ENCODE results near the gene USF2. TPM values are rescaled to one million over a fixed set of nuclear protein-coding genes. Genes with fewer than 3 reads are reported as not detected.

Gene USF2
- total RNA-seq, 1 donor from 2014 or later = 174 TPM

DNA sequence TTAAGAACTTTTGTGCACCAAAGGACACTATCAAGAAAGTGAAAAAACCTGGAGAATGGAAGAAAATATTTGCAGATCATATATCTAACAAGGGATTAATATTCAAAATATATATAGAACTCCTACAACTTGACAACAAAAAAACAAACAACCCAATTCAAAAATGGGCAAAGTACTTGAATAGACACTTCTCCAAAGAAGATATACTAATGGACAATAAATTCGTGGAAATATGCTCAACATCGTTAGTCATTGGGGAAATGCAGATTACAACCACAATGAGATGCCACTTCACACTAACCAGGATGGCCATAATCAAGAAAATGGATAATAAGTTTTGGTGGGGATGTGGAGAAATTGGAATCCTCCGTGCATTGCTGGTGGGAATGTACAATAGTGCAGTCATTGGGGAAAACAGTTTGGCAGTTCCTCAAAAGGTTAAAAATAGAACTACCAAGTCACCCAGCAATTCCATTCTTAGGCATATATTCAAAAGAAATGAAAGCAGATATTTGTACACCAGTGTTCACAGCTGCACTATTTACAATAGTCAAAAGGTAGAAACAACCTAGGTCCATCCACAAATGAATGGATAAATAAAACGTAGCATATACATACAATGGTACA is 22.2 kb upstream of the USF2 start:
- DNase-seq (ENCODE audit: low spot score) = no peak

DNA sequence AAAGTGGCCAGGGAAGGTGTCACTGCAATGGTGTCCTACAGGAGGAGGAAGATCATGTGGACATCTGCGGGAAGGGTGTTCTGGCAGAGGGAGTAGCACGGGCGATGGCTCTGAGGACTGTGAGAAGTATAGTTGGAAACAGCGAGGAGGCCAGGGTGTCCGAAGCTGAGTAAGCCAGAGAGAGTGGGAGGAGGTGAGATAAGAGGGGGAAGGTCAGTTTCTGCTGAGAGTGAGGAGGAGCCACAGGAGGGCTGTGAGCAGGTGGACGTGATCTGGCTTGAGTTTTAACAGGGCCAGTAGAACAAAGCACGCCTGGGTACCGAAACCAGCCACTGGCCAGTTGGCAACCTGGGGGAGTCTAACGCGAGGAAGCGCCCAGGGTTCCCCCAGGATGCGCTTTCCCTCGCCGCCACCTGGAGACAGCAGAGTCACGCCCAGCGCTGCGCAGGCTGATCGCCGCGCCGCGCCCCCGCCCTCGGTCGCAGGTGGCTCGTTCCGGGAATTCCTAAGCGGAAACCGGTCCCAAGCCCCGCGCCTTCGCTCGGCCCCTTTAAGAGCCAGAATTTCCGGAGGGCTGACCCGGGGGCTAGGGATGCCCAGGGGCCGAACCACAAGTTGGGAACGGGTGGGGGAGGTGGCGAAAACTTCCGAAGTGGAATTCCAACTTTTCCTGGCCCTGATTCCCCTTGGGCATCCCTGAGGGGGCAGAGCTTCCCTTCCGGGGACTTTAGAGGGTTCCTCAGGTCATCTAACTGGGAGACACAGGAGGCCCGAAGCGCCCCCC is 21.0 kb upstream of the USF2 start:
- DNase-seq (ENCODE audit: low spot score) = peak; percentile 87

DNA sequence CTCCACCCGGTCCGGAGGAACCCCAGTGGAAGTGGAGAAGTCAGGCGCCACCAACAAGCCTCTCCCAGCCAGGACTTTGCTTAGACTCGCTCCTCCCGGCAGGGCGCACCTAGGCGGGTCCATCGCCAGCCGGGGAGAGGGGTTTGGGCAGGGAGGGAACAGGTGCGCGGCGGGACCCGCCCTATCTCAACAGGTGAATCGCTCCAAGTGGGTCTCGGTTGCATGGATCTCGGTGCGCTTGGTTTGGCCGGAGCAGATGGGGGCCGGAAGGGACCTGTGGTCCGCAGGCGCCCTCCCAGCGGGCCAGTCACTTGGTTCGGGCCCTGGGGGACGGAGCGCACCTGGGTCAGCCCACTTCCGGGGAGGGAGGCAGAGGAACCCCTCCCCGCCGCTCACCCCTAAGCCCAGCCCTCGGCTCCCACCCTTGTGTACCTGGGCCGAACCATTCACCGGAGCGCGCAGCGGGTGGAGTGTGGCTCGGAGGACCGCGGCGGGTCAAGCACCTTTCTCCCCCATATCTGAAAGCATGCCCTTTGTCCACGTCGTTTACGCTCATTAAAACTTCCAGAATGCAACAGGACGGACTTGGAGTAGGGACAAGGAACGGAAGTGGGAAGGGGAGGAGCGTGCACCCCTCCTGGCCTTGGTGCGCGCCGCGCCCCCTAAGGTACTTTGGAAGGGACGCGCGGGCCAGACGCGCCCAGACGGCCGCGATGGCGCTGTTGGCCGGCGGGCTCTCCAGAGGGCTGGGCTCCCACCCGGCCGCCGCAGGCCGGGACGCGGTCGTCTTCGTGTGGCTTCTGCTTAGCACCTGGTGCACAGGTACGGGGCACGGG is 20.2 kb upstream of the USF2 start, which contains the start of gene LSR:
Gene LSR, plus strand, starts transcription at position 693 of the 836 bp plus-strand sequence. Its CDS starts 21 bp downstream, at position 714.
- DNase-seq (ENCODE audit: low spot score) = peak; percentile 88

DNA sequence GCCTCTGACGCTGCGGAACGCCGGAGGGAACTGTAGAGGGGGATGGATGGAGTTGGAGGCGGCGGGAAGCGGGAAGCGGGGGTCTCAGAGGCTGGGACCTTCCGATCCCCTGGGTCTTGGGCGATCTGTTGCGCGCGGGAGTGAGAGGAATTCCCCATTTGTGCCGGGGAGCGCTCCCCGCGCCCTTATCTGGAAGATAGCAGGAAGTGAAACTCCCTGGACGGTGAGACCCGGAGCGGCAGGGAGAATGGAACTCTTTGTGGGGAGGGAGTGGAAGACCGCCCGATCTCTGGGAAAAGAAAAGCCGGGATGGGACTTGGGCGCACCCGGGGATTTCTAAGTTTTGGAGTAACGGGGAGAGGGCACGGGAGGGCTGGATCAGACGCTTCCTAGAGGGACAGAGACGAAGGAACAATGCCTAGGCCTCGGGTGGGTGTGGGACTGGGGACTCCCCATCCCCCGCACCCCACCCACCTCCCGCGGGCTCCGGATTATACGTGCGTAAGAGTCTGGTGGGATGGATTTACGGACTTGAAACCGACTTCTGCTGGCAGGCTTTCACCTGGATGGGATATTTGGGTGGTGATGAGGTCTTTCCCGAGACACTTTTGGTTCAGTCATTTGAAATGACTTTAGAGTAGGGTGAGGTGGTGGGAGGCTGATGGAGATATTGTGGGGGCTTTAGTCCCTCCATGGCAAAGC is 19.5 kb upstream of the USF2 start:
- DNase-seq (ENCODE audit: low spot score) = no peak

DNA sequence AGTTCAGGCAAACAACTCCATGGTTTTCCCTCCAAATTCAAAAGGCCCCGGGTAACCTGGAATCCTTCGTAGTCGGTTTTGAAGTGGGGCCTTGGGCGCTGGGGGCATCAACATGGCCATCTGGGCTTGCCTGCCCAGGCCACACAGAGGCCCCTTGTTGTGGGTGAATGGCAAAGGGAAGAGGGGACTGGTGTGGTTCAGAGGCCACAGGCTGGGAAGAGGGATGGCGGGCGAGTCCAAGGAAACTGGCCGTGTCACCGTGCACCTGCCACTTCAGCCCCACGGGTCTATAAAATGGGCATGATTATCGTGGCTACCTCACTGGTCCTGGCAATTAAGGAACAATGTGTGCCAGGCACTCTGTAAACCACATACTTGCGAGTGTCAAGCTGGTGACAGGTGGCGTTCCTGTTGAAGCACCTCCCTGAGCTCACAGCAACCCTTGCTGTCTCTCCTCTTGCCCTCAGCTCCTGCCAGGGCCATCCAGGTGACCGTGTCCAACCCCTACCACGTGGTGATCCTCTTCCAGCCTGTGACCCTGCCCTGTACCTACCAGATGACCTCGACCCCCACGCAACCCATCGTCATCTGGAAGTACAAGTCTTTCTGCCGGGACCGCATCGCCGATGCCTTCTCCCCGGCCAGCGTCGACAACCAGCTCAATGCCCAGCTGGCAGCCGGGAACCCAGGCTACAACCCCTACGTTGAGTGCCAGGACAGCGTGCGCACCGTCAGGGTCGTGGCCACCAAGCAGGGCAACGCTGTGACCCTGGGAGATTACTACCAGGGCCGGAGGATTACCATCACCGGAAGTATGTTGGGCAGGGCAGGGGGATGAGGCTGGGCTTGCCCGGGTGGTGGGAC is 18.7 kb upstream of the USF2 start:
- DNase-seq (ENCODE audit: low spot score) = no peak

DNA sequence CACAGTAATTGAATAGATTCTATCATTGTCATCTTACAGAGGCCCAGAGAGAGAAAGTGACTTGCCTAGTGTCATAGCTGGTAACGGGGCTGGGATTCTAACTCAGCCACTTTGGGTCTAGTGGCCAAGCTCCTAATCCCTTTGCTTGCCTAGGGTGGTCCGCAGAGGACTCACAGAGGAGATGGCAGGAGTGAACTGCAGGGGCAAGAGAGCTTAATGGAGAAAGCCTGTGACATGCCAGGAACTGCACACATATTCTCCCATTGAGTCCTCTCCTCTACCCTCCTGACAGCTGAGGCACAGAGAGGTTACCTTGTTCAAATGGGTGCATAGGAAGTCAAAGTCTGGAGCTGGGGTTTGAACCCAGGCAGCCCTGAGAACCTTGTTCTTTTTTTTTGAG is 17.3 kb upstream of the USF2 start:
- DNase-seq (ENCODE audit: low spot score) = no peak

DNA sequence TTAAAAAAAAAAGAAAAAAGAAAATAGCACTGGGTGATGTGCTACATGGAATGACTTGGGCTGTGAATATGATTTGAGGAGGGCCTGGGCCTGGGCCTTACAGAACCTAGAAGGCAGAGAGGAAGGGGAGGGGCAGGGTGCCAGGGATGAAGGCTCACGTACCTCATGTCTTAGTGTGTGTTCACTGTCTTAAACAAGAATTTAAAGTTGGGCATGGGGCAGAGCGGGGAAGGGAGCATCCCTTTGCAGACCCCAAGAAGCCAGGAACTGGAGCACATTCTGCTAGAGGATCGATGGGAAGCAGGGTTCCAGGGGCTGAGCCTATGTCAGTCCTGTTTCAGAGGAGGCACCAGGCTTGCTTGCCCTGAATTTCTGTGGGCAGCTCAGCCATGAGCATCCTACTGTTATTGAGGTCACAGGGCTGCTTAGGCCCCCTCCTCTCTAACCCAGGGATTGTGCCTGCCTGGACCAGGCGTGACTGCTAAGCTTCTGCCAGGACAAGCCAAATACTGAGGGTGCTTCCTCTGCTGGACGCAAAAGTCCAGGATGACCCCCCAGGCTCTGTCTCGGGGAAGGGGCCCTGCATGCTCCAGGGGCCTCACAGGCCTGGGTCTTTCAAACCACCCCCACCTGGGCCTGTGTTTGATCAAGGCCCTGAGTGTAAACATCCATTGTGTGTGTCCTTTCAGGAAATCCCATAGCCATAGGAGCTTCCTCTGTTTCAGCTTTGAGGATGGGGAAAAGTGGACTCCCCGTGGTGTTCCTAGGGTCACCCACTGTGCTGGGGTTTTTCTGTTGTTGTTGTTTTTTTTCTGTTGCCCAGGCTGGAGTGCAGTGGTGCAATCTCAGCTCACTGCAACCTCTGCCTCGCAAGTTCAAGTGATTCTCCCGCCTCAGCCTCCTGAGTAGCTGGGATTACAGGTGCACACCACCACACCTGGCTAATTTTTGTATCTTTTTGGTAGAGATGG is 15.2 kb upstream of the USF2 start:
- DNase-seq (ENCODE audit: low spot score) = no peak

DNA sequence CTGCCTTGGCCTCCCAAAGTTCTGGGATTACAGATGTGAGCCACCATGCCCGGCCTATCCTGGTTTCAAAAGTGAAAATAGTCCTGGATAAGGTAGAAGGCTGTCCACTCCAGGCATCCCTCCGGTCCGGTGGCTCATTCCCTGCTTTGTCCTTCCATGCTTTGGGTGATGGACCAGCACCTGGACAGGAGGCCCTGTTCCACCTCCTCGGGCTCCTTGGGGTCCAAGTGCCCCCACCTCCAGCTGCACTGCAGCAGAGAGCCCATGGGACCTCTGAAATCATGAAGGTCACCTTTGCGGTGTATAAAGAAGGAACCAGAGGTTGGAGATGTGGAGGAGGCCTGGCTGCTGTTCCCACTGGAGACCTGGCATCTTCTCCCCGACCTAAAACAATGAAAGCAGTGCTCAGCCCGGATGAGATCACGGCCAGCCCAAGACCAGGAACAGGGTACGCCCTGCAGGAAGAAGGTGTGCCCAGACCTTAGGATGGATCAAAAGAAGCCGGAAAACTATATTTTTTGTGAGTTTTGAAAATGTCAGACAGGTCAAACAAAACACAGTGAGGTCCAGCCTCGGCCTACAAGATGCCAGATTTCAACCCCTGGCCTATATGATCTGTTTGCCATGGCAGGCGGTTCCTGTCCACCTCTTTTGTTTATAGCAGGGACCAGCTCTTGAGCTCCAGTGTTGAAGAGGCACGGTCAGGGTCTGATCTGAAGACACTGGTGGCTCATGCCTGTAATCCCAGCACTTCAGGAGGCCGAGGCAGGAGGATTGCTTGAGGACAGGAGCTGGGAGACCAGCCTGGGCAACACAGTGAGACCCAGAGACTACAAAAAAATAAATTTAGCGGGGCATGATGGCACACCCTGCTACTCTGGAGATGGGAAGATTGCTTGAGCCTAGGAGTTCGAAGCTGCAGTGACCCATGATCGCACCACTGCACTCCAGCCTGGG is 14.1 kb upstream of the USF2 start:
- no peak for DNase-seq (ENCODE audit: low spot score)

DNA sequence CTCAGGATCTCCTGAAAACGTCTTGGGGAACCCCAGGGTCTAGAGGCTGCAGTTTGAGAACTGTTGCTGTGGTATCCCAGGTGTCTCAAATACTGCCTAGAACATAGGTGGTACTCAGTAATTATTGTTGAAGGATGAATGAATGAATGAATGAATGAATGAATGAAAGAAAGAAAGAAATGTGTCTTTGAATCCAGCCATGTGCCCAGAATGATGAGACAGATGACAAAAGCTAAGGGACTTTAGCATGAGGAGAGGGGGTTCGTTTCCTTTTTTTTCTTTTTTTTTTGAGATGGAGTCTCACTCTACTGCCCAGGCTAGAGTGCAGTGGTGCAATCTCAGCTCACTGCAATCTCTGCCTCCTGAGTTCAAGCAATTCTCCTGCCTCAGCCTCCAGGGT is 12.2 kb upstream of the USF2 start:
- no peak for DNase-seq (ENCODE audit: low spot score)

DNA sequence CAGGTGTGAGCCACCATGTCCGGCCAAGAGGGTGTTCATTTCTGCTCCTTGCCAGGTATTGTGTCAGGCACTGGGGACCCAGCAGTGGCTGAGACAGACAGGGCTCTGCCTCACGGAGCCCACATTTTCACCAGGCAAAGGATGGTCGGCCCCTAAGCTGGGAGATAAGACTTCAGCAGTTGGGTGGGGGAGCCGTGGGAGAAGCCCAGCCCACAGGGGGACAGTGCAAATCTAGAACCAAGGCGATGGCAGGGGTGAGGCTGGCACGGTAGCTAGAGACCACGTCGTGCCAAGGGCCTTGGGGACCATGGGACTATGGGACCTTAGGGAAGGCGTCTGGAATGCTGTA is 11.7 kb upstream of the USF2 start:
- no peak for DNase-seq (ENCODE audit: low spot score)

DNA sequence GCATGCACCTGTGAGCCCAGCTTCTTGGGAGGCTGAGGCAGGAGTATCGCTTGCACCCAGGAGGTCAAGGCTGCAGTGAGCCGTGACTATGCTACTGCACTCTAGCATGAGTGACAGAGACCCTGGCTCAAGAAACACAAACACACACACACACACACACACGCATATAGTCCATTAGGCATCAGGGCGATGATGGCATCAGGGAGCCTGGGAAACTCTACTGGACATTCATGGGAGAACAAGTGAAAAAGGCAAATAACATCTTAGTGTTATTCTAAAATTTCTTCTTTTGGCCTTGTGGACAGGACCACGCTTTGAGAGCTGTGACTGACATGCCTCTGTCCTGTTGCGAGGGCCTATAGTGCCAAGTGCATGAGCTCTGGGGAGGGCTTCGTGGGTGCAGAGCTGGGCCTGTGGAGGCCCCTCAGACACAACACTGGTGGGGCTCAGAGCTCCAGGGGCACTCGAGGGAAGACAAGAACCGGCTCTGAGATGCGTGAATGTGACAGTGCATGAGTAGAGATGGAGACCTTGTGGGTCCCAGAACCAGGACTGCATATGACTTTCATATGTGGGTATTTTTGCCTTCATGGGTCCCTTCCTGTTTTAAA is 8.0 kb upstream of the USF2 start:
- no peak for DNase-seq (ENCODE audit: low spot score)

DNA sequence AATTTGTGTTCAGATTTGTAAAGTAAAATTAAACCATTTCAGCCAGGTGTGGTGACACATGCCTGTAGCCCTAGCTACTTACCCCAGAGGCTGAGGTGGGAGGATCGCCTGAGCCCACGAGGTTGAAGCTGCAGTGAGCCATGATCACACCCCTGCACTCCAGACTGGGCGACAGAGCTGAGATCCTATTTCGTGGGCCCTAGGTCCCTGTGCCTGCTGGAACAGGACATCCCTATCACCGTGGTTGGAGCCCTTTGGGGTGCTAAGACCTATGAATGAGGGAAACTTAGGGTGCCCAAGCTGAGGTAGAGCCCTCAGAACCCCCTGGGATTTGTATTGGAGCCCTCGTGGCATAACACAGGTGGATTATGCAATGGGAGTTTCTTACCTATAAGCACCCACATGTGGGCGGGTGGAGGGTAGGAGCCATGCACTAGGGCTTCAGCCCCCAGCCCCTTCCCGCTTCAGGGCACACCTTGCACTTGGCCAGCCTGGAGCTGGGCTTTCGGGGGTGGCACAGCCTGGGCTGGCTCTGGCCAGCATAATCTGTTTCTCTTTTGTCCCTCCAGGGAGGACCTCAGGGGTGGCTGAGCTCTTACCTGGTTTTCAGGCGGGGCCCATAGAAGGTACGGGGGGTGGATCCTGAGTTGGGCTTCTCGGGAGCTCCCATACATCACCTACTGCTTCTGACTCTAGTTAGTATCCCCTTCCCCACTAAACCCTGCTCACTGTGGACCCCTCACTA is 7.2 kb upstream of the USF2 start:
- DNase-seq (ENCODE audit: low spot score) = no peak

DNA sequence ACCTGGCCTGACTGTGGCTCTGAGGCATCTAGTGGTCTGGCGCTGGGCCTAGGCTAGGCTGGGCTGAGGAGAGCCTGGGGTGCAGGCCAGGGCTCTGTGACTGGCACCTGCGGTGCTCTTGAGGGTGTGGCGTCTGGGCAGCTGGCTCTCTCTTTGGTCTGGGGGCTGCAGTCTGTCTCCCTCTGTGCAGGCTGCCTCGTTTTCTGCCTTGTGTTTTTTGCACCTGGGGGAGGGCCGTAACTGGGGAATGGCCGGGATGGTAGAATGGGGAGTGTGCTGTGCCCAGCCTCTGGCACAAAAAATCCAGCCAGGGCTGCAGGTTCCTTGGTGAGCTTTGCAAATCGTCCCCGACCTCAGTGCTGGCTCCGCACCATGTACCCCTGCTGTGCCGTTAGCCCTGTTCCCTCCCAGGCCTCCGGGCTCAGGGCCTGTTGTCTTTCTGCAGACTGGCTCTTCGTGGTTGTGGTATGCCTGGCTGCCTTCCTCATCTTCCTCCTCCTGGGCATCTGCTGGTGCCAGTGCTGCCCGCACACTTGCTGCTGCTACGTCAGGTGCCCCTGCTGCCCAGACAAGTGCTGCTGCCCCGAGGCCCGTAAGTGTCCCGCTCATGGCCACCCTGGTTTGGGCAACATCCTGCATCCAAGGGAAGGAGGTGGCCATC is 6.5 kb upstream of the USF2 start:
- no peak for DNase-seq (ENCODE audit: low spot score)

DNA sequence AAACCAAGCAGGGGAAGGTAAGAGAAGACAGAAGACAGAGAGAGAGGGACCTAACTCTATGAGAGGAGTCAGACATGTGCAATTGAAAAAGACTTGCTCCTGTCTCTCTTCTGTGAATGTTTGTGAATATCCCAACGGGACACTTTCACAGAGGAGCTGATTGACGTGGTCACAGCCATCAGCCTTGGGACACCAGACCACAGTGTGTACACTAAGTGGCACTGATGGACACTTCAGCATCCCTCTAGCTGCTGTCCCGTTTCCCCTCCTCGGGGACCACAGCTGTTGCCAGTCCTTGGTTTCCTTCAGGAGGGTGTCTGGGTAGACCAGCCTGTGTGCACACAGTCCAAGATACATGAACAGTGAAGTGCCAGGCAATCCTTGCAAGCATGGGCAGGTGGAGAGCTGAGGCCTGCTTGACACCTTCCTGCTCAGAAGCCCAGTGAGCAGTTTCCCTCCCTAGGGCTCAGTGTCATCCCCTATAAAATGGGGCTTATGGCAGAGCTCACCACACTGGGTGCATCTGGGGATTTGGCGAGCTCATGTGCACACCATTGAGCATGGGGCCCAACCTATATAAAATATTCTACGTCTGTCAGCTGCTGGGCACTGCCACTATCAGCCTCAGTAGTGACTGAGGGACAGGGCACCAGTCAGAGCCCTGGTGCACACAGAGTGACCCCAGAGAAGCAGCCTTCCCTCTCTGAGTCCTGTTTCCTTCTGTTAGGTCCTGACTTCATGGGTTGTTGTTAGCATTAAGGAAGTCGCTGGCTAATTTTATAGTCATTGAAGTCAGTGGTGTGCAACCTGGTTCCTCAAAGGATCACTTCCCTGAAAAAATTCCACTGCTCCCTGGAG is 4.3 kb upstream of the USF2 start:
- DNase-seq (ENCODE audit: low spot score) = no peak

DNA sequence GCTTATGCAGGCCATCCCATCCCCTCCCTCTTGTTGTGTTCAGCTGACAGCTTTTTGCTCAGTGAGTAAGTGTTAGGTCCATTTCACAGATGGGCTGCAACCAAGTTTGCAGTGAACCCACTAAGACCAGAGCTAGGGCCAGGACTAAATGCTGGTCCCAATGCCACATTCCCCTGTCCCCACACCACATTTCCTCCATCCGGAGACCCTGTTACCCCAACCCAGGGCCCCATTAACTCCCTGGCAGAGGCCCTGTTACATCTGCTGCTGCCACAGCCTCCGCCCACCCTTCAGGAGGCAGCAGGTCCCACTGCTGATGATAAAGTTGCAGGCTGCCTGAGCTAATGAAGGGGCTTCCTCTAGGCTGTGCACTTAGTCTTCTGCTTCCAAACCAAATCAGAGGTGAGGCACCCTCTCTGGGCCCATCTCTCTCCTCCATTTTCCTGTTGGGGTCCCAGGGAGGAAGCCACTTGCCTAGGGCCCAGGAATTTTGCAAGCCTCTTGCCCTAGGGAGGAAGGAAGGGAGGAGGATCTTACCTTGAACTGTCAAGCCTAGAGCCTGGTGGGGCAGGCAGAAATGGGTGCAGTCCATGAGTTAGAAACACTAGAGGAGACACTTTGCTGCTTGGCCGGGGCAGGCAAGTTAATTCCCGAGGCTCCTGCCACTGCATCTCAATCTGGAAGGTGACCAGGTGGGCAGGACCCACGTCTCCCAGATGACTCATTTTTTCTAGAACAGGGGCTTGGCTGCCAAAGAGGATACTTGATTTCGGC is 3.4 kb upstream of the USF2 start:
- no peak for DNase-seq (ENCODE audit: low spot score)

All from mucosa of gallbladder (tissue), 1 donor.